ENCODE results near the gene SUPT4H1. TPM values are rescaled to one million over a fixed set of nuclear protein-coding genes. Genes with fewer than 3 reads are reported as not detected.

The SUPT4H1 gene
- total and polyA plus RNA-seq, 9 of the 15 experiments (the other 6 are each of a cell fraction or from before 2014, with no cell fraction given) = 62.1 to 320 (median 117) TPM

- no peak for TF ChIP-seq SP2 (IDR thresholded peaks at IDR 0.05; ENCODE audit: extremely low read depth, low read depth, low read length, poor library complexity, severe bottlenecking)
- TF ChIP-seq, protein P1, sequence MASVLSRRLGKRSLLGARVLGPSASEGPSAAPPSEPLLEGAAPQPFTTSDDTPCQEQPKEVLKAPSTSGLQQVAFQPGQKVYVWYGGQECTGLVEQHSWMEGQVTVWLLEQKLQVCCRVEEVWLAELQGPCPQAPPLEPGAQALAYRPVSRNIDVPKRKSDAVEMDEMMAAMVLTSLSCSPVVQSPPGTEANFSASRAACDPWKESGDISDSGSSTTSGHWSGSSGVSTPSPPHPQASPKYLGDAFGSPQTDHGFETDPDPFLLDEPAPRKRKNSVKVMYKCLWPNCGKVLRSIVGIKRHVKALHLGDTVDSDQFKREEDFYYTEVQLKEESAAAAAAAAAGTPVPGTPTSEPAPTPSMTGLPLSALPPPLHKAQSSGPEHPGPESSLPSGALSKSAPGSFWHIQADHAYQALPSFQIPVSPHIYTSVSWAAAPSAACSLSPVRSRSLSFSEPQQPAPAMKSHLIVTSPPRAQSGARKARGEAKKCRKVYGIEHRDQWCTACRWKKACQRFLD (CRISPR knock-in tag; IDR thresholded peaks at IDR 0.05) = no peak
- no peak for TF ChIP-seq ZBTB1 (CRISPR knock-in tag; IDR thresholded peaks at IDR 0.05; ENCODE audit: borderline replicate concordance, low read depth)
- TF ChIP-seq KAT8 (IDR thresholded peaks at IDR 0.05; ENCODE audit: low read depth) = no peak
- TF ChIP-seq ZNF445 (CRISPR knock-in tag; IDR thresholded peaks at IDR 0.05; ENCODE audit: low read depth) = no peak
- no peak for TF ChIP-seq RBBP5 (IDR thresholded peaks at IDR 0.05; ENCODE audit: borderline replicate concordance, insufficient read depth, low read length, poor library complexity, severe bottlenecking)
- TF ChIP-seq ZNF140 (CRISPR knock-in tag; IDR thresholded peaks at IDR 0.05) = no peak
- peak in 1 of 2 experiments; percentile 24; a peak in 1 of 4 replicates for TF ChIP-seq TRIM24 (IDR thresholded peaks at IDR 0.05)
- TF ChIP-seq ZNF77 (CRISPR knock-in tag; IDR thresholded peaks at IDR 0.05) = no peak
- no peak for TF ChIP-seq ZNF217 (CRISPR knock-in tag; IDR thresholded peaks at IDR 0.05)
- TF ChIP-seq PHTF2 (CRISPR knock-in tag; IDR thresholded peaks at IDR 0.05) = no peak
- no peak for TF ChIP-seq ZSCAN29 (IDR thresholded peaks at IDR 0.05)
- TF ChIP-seq PBX2 (CRISPR knock-in tag; IDR thresholded peaks at IDR 0.05; ENCODE audit: low read depth) = no peak
- TF ChIP-seq PBX2 (tag; conservative IDR thresholded peaks at IDR 0.05; ENCODE audit: low read depth) = peak; percentile 56
- no peak for TF ChIP-seq MAFF (IDR thresholded peaks at IDR 0.05; ENCODE audit: low read length)
- no peak for TF ChIP-seq GTF2E2 (tag; IDR thresholded peaks at IDR 0.05)
- peak in 1 of 2 experiments; percentile 32; a peak in 1 of 4 replicates for TF ChIP-seq NRF1 (conservative IDR thresholded peaks at IDR 0.05 in 1 of 2, IDR thresholded peaks at IDR 0.05 in 1 of 2)
- TF ChIP-seq ZKSCAN8 (CRISPR knock-in tag; IDR thresholded peaks at IDR 0.05) = no peak
- TF ChIP-seq ZNF699 (CRISPR knock-in tag; IDR thresholded peaks at IDR 0.05; ENCODE audit: insufficient replicate concordance) = no peak
- TF ChIP-seq ZNF143 (CRISPR knock-in tag; IDR thresholded peaks at IDR 0.05) = no peak
- TF ChIP-seq POLR2G (IDR thresholded peaks at IDR 0.05; ENCODE audit: low read depth, low read length) = no peak
- no peak for TF ChIP-seq RBM17 (IDR thresholded peaks at IDR 0.05; ENCODE audit: borderline replicate concordance, low read depth, low read length)
- TF ChIP-seq ZNF431 (CRISPR knock-in tag; IDR thresholded peaks at IDR 0.05) = no peak
- TF ChIP-seq, protein P2, sequence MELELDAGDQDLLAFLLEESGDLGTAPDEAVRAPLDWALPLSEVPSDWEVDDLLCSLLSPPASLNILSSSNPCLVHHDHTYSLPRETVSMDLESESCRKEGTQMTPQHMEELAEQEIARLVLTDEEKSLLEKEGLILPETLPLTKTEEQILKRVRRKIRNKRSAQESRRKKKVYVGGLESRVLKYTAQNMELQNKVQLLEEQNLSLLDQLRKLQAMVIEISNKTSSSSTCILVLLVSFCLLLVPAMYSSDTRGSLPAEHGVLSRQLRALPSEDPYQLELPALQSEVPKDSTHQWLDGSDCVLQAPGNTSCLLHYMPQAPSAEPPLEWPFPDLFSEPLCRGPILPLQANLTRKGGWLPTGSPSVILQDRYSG (tag; conservative IDR thresholded peaks at IDR 0.05; ENCODE audit: low read depth) = no peak
- TF ChIP-seq GABPB2 (CRISPR knock-in tag; conservative IDR thresholded peaks at IDR 0.05) = no peak
These were observed 39.4 kb upstream of the SUPT4H1 start (continued) for GRCh38 chr17:58391302-58391984.
